HG02970 (cell line): ENCODE results near the gene NELL1.

ENCODE experiments used
- ATAC-seq: cut with Tn5 transposase; IDR thresholded peaks from one replicate; pipeline ENCODE4 v1.9.1; 2021; ENCODE audit warnings: mild to moderate bottlenecking, moderate library complexity, moderate number of reproducible peaks; ENCODE audit not compliant: unreplicated experiment, low FRiP score

The NELL1 gene

GRCh38 chr11:20668844-20669819 is at the start of gene NELL1:
NELL1 (plus strand) TSS chr11:20669586.
- no peak for ATAC-seq

- ATAC-seq = no peak
These were observed 48.4 kb upstream of the NELL1 start for GRCh38 chr11:20620988-20621387.

GRCh38 chr11:20621679-20622078 is 47.7 kb upstream of the NELL1 start:
- ATAC-seq = no peak

GRCh38 chr11:20623252-20623651 is 46.1 kb upstream of the NELL1 start:
- ATAC-seq = no peak

GRCh38 chr11:20626279-20626678 is 43.1 kb upstream of the NELL1 start:
- ATAC-seq = no peak

GRCh38 chr11:20627026-20627425 is 42.4 kb upstream of the NELL1 start:
- ATAC-seq = no peak

GRCh38 chr11:20627701-20628100 is 41.7 kb upstream of the NELL1 start:
- no peak for ATAC-seq

- ATAC-seq = no peak
These were observed 37.7 kb upstream of the NELL1 start for GRCh38 chr11:20631519-20632168.

GRCh38 chr11:20632169-20632532 is 37.2 kb upstream of the NELL1 start:
- ATAC-seq = no peak

GRCh38 chr11:20634044-20634443 is 35.3 kb upstream of the NELL1 start:
- no peak for ATAC-seq

- no peak for ATAC-seq
These were observed 34.6 kb upstream of the NELL1 start for GRCh38 chr11:20634781-20635180.

- ATAC-seq = no peak
These were observed 31.3 kb upstream of the NELL1 start for GRCh38 chr11:20638074-20638473.

- no peak for ATAC-seq
These were observed 29.7 kb upstream of the NELL1 start for GRCh38 chr11:20639688-20640087.

- no peak for ATAC-seq
These were observed 29.0 kb upstream of the NELL1 start for GRCh38 chr11:20640401-20640800.

- ATAC-seq = no peak
These were observed 25.0 kb upstream of the NELL1 start for GRCh38 chr11:20644360-20644759.

- no peak for ATAC-seq
These were observed 21.3 kb upstream of the NELL1 start for GRCh38 chr11:20647976-20648565.

GRCh38 chr11:20652150-20652806 is 17.1 kb upstream of the NELL1 start:
- no peak for ATAC-seq

- ATAC-seq = no peak
These were observed 15.3 kb upstream of the NELL1 start for GRCh38 chr11:20654038-20654437.

- no peak for ATAC-seq
These were observed 12.5 kb upstream of the NELL1 start for GRCh38 chr11:20656901-20657300.

- no peak for ATAC-seq
These were observed 11.3 kb upstream of the NELL1 start for GRCh38 chr11:20658135-20658534.

GRCh38 chr11:20661445-20661844 is 7.9 kb upstream of the NELL1 start:
- no peak for ATAC-seq
